Adrenal gland (tissue), 12 donors: ENCODE measurements around the gene VPS13D. TPM values are rescaled to one million over a fixed set of nuclear protein-coding genes. Genes with fewer than 3 reads are reported as not detected.
A peak's percentile ranks its signal among the peaks of the same experiment; 100 is the strongest.

ENCODE experiments used
- DNase-seq, 7 donors: peaks; one replicate each; pipeline ENCODE4 v3.0.0-alpha.2; 2019 to 2020
- H3K27ac ChIP-seq, 5 donors: fragments of 200-600 bp; sonication (generic) in 4 of 5; 1 replicate in 3 of 5; 2 replicates in 2 of 5; pipeline versions ENCODE4 v1.5.1 to v1.8.0; 2016 to 2020; ENCODE audit warnings: mild to moderate bottlenecking in 1 of 5
- H3K27me3 ChIP-seq: fragments of 200-600 bp; 2 replicates; pipeline ENCODE4 v1.8.0; 2021
- H3K36me3 ChIP-seq, 2 donors: fragments of 200-600 bp; replicated peaks in 1 of 2; 1 replicate in 1 of 2; 2 replicates in 1 of 2; pipeline versions ENCODE4 v1.5.1 to v1.8.0; 2018 to 2022
- H3K4me1 ChIP-seq, 2 donors: fragments of 200-600 bp; replicated peaks in 1 of 2; 1 replicate in 1 of 2; 2 replicates in 1 of 2; pipeline versions ENCODE4 v1.5.1 to v1.8.0; 2018 to 2021
- H3K4me3 ChIP-seq, 4 donors: fragments of 200-600 bp; sonication (generic) in 3 of 4; one replicate each; pipeline ENCODE4 v1.5.1; 2016 to 2018
- H3K9me3 ChIP-seq, 3 donors: fragments of 200-600 bp; sonication (generic) in 1 of 3; replicated peaks in 1 of 3; 1 replicate in 2 of 3; 2 replicates in 1 of 3; pipeline versions ENCODE4 v1.5.1 to v1.8.0; 2016 to 2021
- POLR2A ChIP-seq, 2 donors: fragments of 450-650 bp; IDR thresholded peaks; one replicate each; pipeline ENCODE4 v1.6.1; 2017; ENCODE audit warnings: antibody characterized with exemption in 2 of 2, mild to moderate bottlenecking in 2 of 2, moderate library complexity in 1 of 2
- WGBS, 4 donors: extraction: QIAGEN DNeasy Blood & Tissue Kit in 2 of 4; methylation state at CpG; one replicate each; pipeline versions ENCODE4 v1.1.5 to v1.1.7; 2013 to 2017; 5-methylcytosine and 5-hydroxymethylcytosine counted together
- intact Hi-C, 2 donors: fragments of 100-400 bp; cut with DNase I; formaldehyde crosslinking; loops; one replicate each; pipeline versions ENCODE4 v1.14.1 to v1.15.0; 2022 to 2023
- polyA plus RNA-seq, 3 donors: library from polyadenylated mRNA; stranded (reverse); fragments of 200-250 nt in 2 of 3; fragments of 350-450 nt in 1 of 3; fragmentation: Illumina TruSeq in 1 of 3; extraction: RNeasy Lipid Tissue Mini Kit (QIAGEN cat#74804) in 1 of 3; gene quantifications; one replicate each; pipeline ENCODE4 v1.2.3, GENCODE V29; 2013 to 2014
- total RNA-seq, 9 donors: library from RNA; depleted of rRNA in 4 of 9; stranded (reverse); fragments of >200 nt in 4 of 9; fragments of 120-200 nt in 1 of 9; fragmentation: NEBNext Ultra II Directional in 1 of 9; extraction: Animal tissue kit (Norgen Biotek cat#: 25700) in 1 of 9; gene quantifications; one replicate each; pipeline versions ENCODE4 v1.1.0 to v1.2.4, GENCODE V29; 2013 to 2023
- TF ChIP-seq, protein P1 (sequence below), 6 experiments: fragments of 450-650 bp in 4 of 6; fragments of 200-600 bp in 2 of 6; sonication (generic) in 1 of 6; IDR thresholded peaks; 1 replicate in 5 of 6; 2 replicates in 1 of 6; pipeline versions ENCODE4 v1.5.1 to v1.8.0; 2016 to 2021; ENCODE audit warnings: antibody characterized with exemption in 6 of 6, mild to moderate bottlenecking in 2 of 6, moderate library complexity in 1 of 6
- donor health status: healthy with polysubstance abuse.
- donor health status: Bipolar disorder and iron deficiency.
- donor health status: DM: yes; HTN: yes; CAD: no.
- donor health status: DM: no; HTN: no; CAD: no.
- donor health status: DM: no; HTN: no; CAD: no.
- donor health status: DM: yes; HTN: yes; CAD: no.

The VPS13D gene
- total and polyA plus RNA-seq, 12 donors = 17.0 to 62.3 (median 39.9) TPM

DNA sequence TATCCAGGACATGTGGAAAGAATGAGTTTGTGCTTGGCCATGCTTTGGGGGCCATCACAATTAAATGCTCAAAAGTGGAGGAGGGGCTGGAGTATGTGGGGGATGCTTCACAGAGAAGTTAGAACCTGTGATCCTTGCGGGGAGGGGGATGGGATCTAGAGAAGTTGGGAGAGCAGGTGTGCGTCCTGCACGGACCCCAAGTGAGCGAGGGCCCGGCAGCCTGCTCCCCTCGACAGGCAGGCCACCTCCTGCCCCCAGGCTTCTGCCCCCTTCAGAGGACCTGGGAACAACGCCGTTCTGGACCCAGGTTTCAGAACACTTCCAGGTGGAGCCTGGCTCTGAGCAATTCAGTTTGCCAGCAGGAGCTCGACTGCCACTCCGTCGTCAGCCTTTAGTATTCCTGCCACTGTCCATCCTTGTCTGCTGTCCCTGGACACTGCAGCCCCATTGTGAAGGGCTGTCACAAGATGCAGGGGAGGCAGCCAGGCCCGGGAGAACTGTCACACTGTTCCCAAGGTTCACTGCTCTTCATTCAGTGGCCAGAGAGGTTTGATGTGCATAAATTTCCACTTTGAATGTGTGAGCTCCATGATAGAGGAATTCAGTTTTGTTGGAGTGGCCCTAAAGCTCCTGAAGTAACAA lies 275.9 kb downstream of the VPS13D start:
- peaks cover 0 to 23% of the 10 kb centered on the region in 2 donors for H3K36me3 ChIP-seq
- TF ChIP-seq, protein P1, sequence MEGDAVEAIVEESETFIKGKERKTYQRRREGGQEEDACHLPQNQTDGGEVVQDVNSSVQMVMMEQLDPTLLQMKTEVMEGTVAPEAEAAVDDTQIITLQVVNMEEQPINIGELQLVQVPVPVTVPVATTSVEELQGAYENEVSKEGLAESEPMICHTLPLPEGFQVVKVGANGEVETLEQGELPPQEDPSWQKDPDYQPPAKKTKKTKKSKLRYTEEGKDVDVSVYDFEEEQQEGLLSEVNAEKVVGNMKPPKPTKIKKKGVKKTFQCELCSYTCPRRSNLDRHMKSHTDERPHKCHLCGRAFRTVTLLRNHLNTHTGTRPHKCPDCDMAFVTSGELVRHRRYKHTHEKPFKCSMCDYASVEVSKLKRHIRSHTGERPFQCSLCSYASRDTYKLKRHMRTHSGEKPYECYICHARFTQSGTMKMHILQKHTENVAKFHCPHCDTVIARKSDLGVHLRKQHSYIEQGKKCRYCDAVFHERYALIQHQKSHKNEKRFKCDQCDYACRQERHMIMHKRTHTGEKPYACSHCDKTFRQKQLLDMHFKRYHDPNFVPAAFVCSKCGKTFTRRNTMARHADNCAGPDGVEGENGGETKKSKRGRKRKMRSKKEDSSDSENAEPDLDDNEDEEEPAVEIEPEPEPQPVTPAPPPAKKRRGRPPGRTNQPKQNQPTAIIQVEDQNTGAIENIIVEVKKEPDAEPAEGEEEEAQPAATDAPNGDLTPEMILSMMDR (IDR thresholded peaks at IDR 0.05) = no peak
- no peak overlapping the region for H3K27ac ChIP-seq
- WGBS, 4 donors = 93 to 97% (median 95%) methylated on average over 11 to 12 of the region's 12 CpGs
- intact Hi-C loops = no loop called here
- no peaks in the 10 kb centered on the region for H3K27me3 ChIP-seq
- H3K9me3 ChIP-seq = no peaks in the 10 kb centered on the region
- DNase-seq = no peak
- no peak overlapping the region for H3K4me3 ChIP-seq
- H3K4me1 ChIP-seq = peaks cover 0 to 13% of the 10 kb centered on the region in 2 donors

DNA sequence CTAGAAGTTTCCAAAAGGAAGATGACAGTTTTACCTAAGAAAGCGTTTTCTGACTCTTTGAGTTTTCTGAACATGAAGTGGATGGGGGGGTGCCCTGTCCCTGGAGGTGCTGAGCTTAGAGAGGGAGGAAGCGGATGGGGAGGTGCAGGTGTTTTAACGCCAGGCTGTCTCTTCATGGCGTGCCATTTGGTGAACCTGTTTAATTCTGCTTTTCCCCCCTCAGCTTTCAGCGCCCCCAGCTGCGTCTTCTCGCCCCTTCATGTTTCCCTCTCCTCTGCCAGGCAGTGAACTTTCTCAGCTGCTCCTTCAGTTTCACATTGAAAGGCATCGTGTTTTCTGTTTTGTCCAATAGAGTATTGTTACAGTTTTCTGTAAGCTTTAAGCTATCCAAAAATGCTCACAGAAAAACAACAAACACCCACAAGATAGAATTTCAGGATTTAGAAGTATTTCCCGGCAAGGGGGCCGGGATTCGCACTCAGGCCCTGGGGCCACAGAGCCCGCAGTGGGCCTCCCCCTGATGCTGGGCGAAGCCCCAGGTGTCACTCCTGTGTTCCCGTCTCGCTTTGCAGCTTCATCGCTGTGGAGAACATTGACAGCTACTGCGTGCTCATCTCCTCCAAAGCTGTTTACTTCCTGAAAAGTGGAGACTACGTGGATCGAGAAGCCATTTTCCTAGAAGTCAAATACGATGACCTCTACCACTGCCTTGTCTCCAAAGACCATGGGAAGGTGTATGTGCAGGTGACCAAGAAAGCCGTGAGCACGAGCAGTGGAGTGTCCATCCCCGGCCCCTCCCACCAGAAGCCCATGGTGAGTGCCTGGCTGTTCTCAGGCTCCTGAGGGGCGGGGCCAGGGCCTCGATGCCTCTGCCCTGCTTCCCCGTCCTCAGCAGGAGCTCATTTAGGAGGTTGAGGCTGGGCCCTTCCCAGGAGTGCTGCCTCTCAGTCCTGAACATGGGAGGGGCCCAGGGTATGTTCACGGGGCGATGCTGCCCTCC lies 276.8 kb downstream of the VPS13D start:
- no peak overlapping the region for H3K27ac ChIP-seq

DNA sequence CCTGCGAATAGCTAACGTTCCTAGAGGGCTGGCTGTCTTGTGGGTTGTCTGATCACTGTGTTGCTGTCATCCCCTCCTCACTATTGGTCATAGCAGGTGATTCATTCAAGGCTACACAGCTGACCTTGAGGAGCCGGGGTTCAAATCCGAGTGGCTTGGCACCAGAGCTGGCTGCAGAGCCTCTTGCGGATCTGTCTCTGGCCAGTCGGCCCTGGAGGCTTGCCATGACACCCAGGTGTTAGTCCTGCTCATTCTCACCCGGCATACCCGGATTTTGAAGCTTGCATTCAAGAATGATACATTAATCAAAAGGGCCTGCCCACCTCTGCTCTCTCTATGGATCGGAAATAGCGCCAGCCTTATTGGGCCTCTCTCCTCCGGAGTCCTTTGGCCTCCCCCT lies 277.8 kb downstream of the VPS13D start:
- peak in 2 of 7 donors; percentile 38 to 44 for DNase-seq
- TF ChIP-seq POLR2A (IDR thresholded peaks at IDR 0.05) = no peak
- TF ChIP-seq, protein P1 (IDR thresholded peaks at IDR 0.05) = no peak
- H3K4me1 ChIP-seq = peaks cover 0 to 13% of the 10 kb centered on the region in 2 donors
- no peak overlapping the region for H3K27ac ChIP-seq
- no peaks in the 10 kb centered on the region for H3K27me3 ChIP-seq
- no peaks in the 10 kb centered on the region for H3K9me3 ChIP-seq
- 71 to 82% (median 75%) methylated on average over 9 to 11 of the region's 11 CpGs for WGBS, 4 donors
- no peak overlapping the region for H3K4me3 ChIP-seq
- peaks cover 0 to 23% of the 10 kb centered on the region in 2 donors for H3K36me3 ChIP-seq
- intact Hi-C loops = no loop called here

More for the DNA sequence above, 276.8 kb downstream of the VPS13D start:
- TF ChIP-seq, protein P1 (IDR thresholded peaks at IDR 0.05) = no peak
- TF ChIP-seq POLR2A (IDR thresholded peaks at IDR 0.05) = no peak
- intact Hi-C loops = no loop called here
- H3K4me1 ChIP-seq = peaks cover 0 to 13% of the 10 kb centered on the region in 2 donors
- no peaks in the 10 kb centered on the region for H3K27me3 ChIP-seq
- DNase-seq = no peak
- WGBS, 4 donors = 95 to 98% (median 97%) methylated on average over 21 to 28 of the region's 28 CpGs
- no peaks in the 10 kb centered on the region for H3K9me3 ChIP-seq
- no peak overlapping the region for H3K4me3 ChIP-seq
- H3K36me3 ChIP-seq = peaks cover 0 to 23% of the 10 kb centered on the region in 2 donors

DNA sequence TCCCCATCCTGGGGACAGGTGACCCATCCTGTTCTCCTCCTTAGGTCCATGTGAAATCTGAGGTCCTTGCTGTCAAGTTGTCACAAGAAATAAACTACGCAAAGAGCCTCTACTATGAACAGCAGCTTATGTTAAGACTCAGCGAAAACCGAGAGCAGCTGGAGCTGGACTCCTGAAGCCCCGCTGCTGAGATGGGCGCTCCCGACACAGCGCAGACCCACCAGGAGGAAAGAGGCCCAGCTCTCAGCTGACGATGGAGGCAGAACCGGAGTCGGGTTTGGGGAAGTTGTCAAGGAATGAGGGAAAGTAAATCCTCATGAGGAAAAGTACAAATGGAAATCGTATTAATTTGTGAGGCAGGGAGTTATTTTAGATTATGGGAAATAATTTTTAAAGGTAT lies 279.0 kb downstream of the VPS13D start:
- TF ChIP-seq, protein P1 (IDR thresholded peaks at IDR 0.05) = no peak
- no peak for TF ChIP-seq POLR2A (IDR thresholded peaks at IDR 0.05)
- Histone ChIP-seq H3K27me3 (no peaks in the 10 kb centered on the region), H3K9me3 (no peaks in the 10 kb centered on the region), H3K4me1 (peaks cover 0 to 13% of the 10 kb centered on the region in 2 donors), H3K36me3 (peaks cover 0 to 23% of the 10 kb centered on the region in 2 donors), H3K4me3 (no peak overlapping the region), H3K27ac (no peak overlapping the region)
- intact Hi-C loops = no loop called here
- 96 to 98% (median 96%) methylated on average over 11 of the region's 11 CpGs for WGBS, 4 donors
- no peak for DNase-seq
